Activated B cell treated with CpG ODN at 0.5 μM for 24 hours (primary cell): Measurements from ENCODE around the gene HES4. TPM values are rescaled to one million over a fixed set of nuclear protein-coding genes. Genes with fewer than 3 reads are reported as not detected.
A peak's percentile ranks its signal among the peaks of the same experiment; 100 is the strongest.

Source experiments
- ATAC-seq: fragments of 200-7000 bp; cut with Tn5 transposase; one replicate; pipeline ENCODE4 v1.10.0; 2021; ENCODE audit warnings: low read depth, mild to moderate bottlenecking, moderate library complexity
- CTCF ChIA-PET: fragments of 350-600 bp; sonication (Branson Sonifier 250); formaldehyde crosslinking; loops from one replicate; lab custom pipeline; 2021; ENCODE audit warnings: antibody characterized with exemption; lab: Charles Lee
- POLR2A ChIA-PET: fragments of 350-600 bp; sonication (Branson Sonifier 250); formaldehyde crosslinking; loops from one replicate; lab custom pipeline; 2021; ENCODE audit warnings: antibody characterized with exemption; lab: Charles Lee
- DNase-seq: peaks from one replicate; pipeline ENCODE4 v3.0.0; 2022
- H3K27ac Mint-ChIP-seq: one replicate; pipeline ENCODE4 v1.8.0; 2020; ENCODE audit warnings: mixed read lengths
- H3K27me3 Mint-ChIP-seq: one replicate; pipeline ENCODE4 v1.8.0; 2021; ENCODE audit warnings: mixed read lengths
- H3K36me3 Mint-ChIP-seq: one replicate; pipeline ENCODE4 v1.8.0; 2021; ENCODE audit warnings: low read depth, mixed read lengths
- H3K4me1 Mint-ChIP-seq: one replicate; pipeline ENCODE4 v1.8.0; 2021; ENCODE audit warnings: mixed read lengths
- H3K4me3 Mint-ChIP-seq: one replicate; pipeline ENCODE4 v1.8.0; 2020; ENCODE audit warnings: mild to moderate bottlenecking, mixed read lengths
- H3K9me3 Mint-ChIP-seq: one replicate; pipeline ENCODE4 v1.8.0; 2020; ENCODE audit warnings: mixed read lengths
- intact Hi-C: fragments of 100-400 bp; cut with micrococcal nuclease; formaldehyde crosslinking; loops from one replicate; pipeline ENCODE4 v1.15.1; 2024
- total RNA-seq: library from RNA; stranded (reverse); gene quantifications from 2 replicates; pipeline ENCODE4 v1.2.3, GENCODE V29; 2022
- TF ChIP-seq, protein P1 (sequence below): fragments of 200-600 bp; IDR thresholded peaks from one replicate; pipeline ENCODE4 v1.8.0; 2022; ENCODE audit warnings: antibody characterized with exemption, mild to moderate bottlenecking

Gene HES4
- total RNA-seq, 1 donor from 2014 or later, result 0.67 TPM

DNA sequence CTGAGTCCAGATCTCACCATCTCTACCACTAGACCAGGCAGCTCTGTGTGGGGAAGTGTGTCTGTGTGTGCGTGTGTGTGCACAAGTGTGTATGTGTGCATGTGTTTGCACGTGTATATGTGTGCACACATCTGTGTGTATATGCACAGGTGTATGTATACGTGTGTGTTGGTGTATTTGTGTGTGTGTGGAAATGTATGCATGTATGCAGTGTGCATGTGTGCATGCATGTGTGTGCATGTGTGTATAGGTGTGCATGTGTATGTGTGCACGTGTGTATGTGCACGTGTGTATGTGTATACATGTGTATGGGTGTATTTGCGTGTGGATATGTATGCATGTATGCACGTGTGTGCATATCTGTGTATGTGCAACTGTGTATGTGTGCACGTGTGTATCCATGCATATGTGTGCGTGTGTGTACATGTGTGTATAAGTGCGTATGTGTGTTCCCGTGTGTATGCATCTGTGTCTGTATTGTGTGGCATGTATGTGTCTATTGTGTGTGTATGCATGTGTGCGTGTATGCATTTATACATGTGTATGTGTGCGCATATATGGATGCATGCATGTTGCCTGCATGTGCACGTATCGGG lies 30.5 kb downstream of the HES4 start:
- TF ChIP-seq, protein P1, sequence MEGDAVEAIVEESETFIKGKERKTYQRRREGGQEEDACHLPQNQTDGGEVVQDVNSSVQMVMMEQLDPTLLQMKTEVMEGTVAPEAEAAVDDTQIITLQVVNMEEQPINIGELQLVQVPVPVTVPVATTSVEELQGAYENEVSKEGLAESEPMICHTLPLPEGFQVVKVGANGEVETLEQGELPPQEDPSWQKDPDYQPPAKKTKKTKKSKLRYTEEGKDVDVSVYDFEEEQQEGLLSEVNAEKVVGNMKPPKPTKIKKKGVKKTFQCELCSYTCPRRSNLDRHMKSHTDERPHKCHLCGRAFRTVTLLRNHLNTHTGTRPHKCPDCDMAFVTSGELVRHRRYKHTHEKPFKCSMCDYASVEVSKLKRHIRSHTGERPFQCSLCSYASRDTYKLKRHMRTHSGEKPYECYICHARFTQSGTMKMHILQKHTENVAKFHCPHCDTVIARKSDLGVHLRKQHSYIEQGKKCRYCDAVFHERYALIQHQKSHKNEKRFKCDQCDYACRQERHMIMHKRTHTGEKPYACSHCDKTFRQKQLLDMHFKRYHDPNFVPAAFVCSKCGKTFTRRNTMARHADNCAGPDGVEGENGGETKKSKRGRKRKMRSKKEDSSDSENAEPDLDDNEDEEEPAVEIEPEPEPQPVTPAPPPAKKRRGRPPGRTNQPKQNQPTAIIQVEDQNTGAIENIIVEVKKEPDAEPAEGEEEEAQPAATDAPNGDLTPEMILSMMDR, result no peak
- ChIA-PET CTCF (no interaction called here), POLR2A (no interaction called here)
- ATAC-seq, result no peak
- Mint-ChIP-seq H3K4me3 (no peak overlapping the region), H3K36me3 (no peaks in the 10 kb centered on the region), H3K9me3 (no peaks in the 10 kb centered on the region), H3K27ac (no peak overlapping the region), H3K27me3 (peaks cover 14% of the 10 kb centered on the region), H3K4me1 (peaks cover 6% of the 10 kb centered on the region)
- no peak for DNase-seq
- intact Hi-C loops, result loop anchor here (5.0 kb wide), 1 partner anchor 47 kb away; the partner anchor contains the start of gene SAMD11

DNA sequence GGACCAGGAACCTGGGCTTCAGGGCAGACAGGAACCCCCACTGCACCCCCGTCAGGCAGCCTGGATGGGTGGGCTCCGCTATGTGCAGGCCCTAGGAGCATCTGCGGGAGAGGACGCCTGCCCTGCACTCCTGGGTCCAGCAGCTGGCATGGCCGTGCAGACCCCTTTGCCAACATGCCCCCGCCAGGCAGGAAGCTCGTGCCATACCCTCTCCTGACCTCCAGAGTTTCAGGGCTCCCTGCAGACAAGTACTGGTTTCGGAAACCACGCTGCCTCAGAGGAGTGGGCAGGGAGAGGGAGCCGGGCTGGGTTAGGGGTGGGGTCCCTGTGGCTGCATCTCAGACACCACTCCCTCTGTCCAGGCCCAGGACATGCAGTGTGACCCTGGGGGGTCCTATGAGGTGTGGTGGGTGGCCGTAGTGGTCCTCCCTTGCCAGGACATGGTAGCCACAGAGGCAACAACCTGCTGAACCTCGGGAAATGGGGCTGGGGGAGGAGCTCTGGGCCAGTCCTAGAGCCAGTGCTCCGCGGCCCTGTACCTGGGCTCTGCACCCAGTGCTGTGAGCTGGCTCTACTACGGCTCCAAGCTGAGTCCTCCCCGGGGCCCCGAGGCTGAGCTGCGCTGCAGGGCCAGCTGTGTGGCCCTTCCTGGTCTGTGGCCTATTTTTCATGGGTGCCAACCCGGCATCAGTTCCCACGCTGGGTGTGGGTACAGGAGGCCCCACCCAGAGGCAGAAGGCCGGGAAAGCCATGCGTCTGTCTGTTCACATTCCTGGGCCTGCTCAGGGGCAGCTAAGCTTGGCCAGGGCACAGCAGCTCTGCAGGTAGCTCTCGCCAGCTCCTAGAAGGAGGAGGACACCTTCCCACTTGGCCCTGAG lies 32.2 kb downstream of the HES4 start:
- POLR2A ChIA-PET, result interaction anchor here (1.0 kb wide), 2 partner anchors 8 to 96 kb away, joined by 5 read pairs; no protein-coding TSS in a partner anchor
- Mint-ChIP-seq H3K9me3 (no peaks in the 10 kb centered on the region), H3K27ac (no peak overlapping the region), H3K27me3 (peaks cover 8% of the 10 kb centered on the region), H3K4me1 (peaks cover 6% of the 10 kb centered on the region), H3K36me3 (peaks cover 1% of the 10 kb centered on the region), H3K4me3 (no peak overlapping the region)
- DNase-seq (no peak), ATAC-seq (no peak)
- TF ChIP-seq, protein P1, result no peak
- CTCF ChIA-PET, result no interaction called here
- intact Hi-C loops, result loop anchor here (1.0 to 5.0 kb wide), 2 partner anchors 8 to 45 kb away; partner anchors contain the start of genes NOC2L and SAMD11

DNA sequence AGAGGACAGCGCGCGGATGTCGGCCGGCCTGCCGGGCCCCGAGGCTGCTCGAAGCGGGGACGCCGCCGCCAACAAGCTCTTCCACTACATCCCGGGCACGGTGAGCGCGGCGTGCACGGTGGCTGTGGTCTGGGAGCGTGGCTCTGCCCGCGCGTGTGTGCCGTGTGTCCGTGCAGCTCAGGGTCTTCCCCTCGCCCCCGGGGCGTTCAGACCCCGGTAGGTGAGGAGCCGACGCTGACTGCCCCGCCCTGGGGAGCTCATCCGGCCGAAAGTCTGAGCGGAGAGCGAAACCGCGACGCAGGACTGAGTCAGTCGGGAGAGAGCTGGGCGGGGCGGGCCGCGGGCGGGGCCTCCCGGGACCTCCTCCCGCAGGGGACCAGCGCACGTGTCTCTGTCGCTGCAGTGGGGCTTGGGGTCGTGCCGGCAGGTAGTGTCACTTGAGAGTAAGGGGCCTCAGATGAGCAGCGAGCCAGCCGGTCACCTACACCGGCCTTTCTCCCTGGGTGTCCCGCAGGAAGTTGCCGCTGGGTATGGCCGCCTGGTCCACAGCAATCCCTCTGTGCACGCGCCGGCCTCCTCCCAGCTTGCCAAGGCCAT lies 33.1 kb downstream of the HES4 start:
- H3K36me3 Mint-ChIP-seq, result peaks cover 1% of the 10 kb centered on the region
- ChIA-PET POLR2A (interaction anchor here (1.0 to 1.2 kb wide), 4 partner anchors 9 to 408 kb away, joined by 3 to 5 read pairs (median 4); partner anchors contain the start of gene AURKAIP1), CTCF (interaction anchor here (1.1 to 1.2 kb wide), 2 partner anchors 17 to 61 kb away, joined by 3 to 4 read pairs; no protein-coding TSS in a partner anchor)
- H3K27ac Mint-ChIP-seq, result no peak overlapping the region
- no peaks in the 10 kb centered on the region for H3K9me3 Mint-ChIP-seq
- H3K27me3 Mint-ChIP-seq, result peaks cover 6% of the 10 kb centered on the region
- DNase-seq, result peak; percentile 65
- H3K4me1 Mint-ChIP-seq, result peaks cover 8% of the 10 kb centered on the region
- intact Hi-C loops, result loop anchor here (1.0 to 5.0 kb wide), 2 partner anchors 8 to 45 kb away; partner anchors contain the start of genes NOC2L and SAMD11
- peak; percentile 91 for ATAC-seq
- TF ChIP-seq, protein P1, result no peak
- peak overlapping the region; percentile 83 for H3K4me3 Mint-ChIP-seq

DNA sequence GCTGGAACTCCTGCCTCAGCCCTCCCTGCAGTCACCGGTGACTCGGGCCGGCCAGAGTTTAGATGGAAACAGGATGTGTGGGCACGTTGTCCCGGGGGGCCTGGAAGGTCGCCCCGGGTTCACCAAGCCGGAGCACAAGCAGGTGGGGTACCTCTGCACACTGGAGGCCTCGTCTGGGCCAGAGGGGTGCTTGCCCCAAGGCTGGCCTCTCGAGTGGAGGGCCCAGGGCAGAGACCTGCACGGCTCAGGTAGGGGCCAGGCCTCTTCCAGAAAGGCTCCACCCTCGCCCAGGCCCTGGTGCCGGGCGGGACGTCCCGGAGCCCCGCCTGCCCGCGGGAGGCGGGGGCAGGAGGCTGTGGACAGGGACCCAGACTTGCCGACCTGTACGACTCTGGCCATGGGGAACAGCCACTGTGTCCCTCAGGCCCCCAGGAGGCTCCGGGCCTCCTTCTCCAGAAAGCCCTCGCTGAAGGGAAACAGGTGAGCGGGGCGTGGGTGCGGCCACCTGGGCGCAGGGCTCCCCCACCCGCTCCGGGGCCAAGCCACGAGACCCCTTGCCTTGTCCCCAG lies 33.7 kb downstream of the HES4 start, which contains the start of gene PLEKHN1:
Gene PLEKHN1, plus strand, starts transcription at position 348 of the 569 bp plus-strand sequence. Its CDS starts 50 bp downstream, at position 398.
- Mint-ChIP-seq H3K36me3 (peaks cover 1% of the 10 kb centered on the region), H3K9me3 (no peaks in the 10 kb centered on the region), H3K4me1 (peaks cover 11% of the 10 kb centered on the region), H3K4me3 (peak within 1 kb of the TSS; percentile 83), H3K27me3 (peaks cover 4% of the 10 kb centered on the region), H3K27ac (no peak within 1 kb of the TSS)
- TF ChIP-seq, protein P1, result no peak
- intact Hi-C loops, result loop anchor here (5.0 kb wide), 1 partner anchor 44 kb away; the partner anchor contains the start of gene SAMD11
- DNase-seq (peak; percentile 37), ATAC-seq (peak; percentile 53)
- POLR2A ChIA-PET, result interaction anchor here (1.0 to 1.2 kb wide), 4 partner anchors 10 to 409 kb away, joined by 3 to 5 read pairs (median 4); partner anchors contain the start of gene AURKAIP1
- CTCF ChIA-PET, result interaction anchor here (1.1 to 1.2 kb wide), 2 partner anchors 17 to 61 kb away, joined by 3 to 4 read pairs; no protein-coding TSS in a partner anchor
